Stimulated activated memory B cell treated with anti-CD40 and anti-IgM and Interleukin-4, amounts not matched to agents 10 μg/mL and 1 μg/mL and 100 μg/mL, for 72 hours (primary cell): ENCODE data around the gene CDKN3.
A peak's percentile ranks its signal among the peaks of the same experiment; 100 is the strongest.

Source experiments
- ATAC-seq: fragments of 150-1000 bp; cut with Tn5 transposase; 2 replicates; pipeline ENCODE4 v1.10.0; 2021
- H3K27ac Mint-ChIP-seq: one replicate; pipeline ENCODE4 v1.8.0; 2022; ENCODE audit warnings: mild to moderate bottlenecking, mixed read lengths
- H3K27me3 Mint-ChIP-seq: one replicate; pipeline ENCODE4 v1.8.0; 2022; ENCODE audit warnings: mixed read lengths
- H3K36me3 Mint-ChIP-seq: one replicate; pipeline ENCODE4 v1.8.0; 2022; ENCODE audit warnings: mixed read lengths
- H3K4me1 Mint-ChIP-seq: one replicate; pipeline ENCODE4 v1.8.0; 2022; ENCODE audit warnings: mixed read lengths
- H3K4me3 Mint-ChIP-seq: one replicate; pipeline ENCODE4 v1.8.0; 2022; ENCODE audit warnings: mild to moderate bottlenecking, moderate library complexity, mixed read lengths
- H3K9me3 Mint-ChIP-seq: one replicate; pipeline ENCODE4 v1.8.0; 2022; ENCODE audit warnings: mixed read lengths

The CDKN3 gene, protein sequence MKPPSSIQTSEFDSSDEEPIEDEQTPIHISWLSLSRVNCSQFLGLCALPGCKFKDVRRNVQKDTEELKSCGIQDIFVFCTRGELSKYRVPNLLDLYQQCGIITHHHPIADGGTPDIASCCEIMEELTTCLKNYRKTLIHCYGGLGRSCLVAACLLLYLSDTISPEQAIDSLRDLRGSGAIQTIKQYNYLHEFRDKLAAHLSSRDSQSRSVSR

DNA sequence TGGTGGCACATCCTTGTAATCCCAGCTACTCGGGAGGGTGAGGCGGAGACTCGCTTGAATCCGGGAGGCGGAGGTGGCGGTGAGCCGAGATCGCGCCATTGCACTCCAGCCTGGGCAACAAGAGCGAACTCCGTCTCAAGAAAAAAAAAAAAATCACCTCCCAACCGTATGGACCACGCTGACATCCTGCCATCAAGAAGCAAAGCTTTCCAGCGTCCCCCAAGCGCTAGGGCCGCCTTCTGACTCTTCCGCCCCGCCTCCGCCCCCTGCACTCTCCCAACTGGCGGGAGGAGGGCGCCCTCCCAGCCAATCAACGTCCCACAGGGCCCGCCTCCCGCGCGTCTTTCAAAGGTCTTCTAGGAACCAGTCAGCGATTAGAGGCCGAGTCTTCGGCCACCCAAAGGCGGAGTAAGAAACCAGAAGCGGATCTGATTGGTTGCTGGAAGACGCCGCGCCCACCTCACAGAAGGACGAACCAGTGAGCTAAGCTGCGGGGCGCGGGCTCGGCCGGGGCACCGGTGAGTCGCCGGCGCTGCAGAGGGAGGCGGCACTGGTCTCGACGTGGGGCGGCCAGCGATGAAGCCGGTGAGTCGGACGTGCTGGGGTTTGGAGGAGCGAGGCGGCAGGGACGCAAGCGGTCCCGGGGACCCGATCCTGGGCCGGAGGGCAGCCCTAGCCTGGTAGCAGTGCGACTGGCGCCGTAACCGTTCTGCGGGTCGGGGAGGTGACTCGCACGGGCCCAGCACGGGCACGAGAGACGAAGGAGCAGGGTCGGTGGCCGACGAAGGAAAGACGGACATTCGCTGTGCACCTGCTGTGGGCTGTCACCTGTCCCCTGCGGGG lies at the start of gene CDKN3:
TSS of gene CDKN3 (plus strand) at position 515 of the 843 bp plus-strand sequence. CDS start at position 577, 62 bp downstream.
- peak within 1 kb of the TSS; percentile 4 for H3K27ac Mint-ChIP-seq
- no peaks in the 10 kb centered on the region for H3K36me3 Mint-ChIP-seq
- H3K4me3 Mint-ChIP-seq, result peak within 1 kb of the TSS; percentile 62
- H3K4me1 Mint-ChIP-seq, result peaks cover 14% of the 10 kb centered on the region
- peak; percentile 97 for ATAC-seq
- H3K27me3 Mint-ChIP-seq, result peaks cover 1% of the 10 kb centered on the region
- H3K9me3 Mint-ChIP-seq, result no peaks in the 10 kb centered on the region

DNA sequence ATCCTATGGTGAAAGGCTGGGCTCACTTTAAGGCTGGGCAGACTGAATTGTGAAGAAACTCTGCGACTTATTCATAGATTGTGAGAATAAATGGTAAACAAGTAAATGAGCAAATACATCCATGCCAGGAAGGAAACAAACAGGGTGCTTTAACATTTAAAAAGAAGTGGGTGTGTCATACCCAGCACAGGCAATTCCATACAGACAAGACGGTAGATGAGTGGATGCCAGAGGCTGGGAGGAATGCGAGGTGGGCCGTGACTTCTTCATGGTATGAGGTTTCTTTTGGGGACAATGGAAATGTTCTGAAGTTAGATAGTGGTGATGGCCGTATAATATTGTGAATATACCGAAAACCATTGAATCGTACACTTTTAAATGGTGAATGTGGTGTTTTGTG lies 49.8 kb upstream of the CDKN3 start:
- no peaks in the 10 kb centered on the region for H3K36me3 Mint-ChIP-seq
- H3K27me3 Mint-ChIP-seq, result peaks cover 22% of the 10 kb centered on the region
- no peaks in the 10 kb centered on the region for H3K9me3 Mint-ChIP-seq
- H3K27ac Mint-ChIP-seq, result no peak overlapping the region
- ATAC-seq, result no peak
- peaks cover 6% of the 10 kb centered on the region for H3K4me1 Mint-ChIP-seq
- H3K4me3 Mint-ChIP-seq, result no peak overlapping the region

DNA sequence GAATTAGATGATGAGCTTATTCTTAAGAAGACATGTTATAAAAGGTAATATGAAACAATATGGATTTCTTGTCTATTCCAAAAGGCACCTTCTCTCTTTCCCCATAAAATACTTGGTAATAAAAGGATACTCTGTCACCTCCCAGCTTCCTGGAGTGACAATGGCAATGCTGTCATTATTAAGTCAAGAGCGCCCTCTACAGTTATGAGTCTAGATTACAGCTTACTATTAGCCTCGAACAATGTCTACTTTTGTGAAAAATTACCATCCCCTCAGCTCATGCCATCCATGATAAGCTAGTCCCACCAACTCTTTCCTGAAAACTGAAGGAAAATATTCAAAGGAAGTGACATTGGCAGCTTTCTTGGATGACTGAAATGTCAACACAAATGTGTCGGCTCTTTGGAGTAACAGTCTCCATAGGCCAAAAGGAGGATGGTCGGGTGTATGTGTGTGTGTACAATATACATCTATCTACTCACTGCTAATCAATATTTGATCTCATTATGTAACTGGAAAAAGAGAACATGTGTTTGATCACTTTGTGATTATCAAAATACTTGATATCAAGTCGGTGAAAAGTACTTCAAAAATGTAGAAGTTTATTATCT lies 48.7 kb upstream of the CDKN3 start:
- no peak for ATAC-seq
- Mint-ChIP-seq H3K4me1 (peaks cover 6% of the 10 kb centered on the region), H3K27ac (no peak overlapping the region), H3K27me3 (peaks cover 28% of the 10 kb centered on the region), H3K4me3 (no peak overlapping the region), H3K9me3 (no peaks in the 10 kb centered on the region), H3K36me3 (no peaks in the 10 kb centered on the region)

DNA sequence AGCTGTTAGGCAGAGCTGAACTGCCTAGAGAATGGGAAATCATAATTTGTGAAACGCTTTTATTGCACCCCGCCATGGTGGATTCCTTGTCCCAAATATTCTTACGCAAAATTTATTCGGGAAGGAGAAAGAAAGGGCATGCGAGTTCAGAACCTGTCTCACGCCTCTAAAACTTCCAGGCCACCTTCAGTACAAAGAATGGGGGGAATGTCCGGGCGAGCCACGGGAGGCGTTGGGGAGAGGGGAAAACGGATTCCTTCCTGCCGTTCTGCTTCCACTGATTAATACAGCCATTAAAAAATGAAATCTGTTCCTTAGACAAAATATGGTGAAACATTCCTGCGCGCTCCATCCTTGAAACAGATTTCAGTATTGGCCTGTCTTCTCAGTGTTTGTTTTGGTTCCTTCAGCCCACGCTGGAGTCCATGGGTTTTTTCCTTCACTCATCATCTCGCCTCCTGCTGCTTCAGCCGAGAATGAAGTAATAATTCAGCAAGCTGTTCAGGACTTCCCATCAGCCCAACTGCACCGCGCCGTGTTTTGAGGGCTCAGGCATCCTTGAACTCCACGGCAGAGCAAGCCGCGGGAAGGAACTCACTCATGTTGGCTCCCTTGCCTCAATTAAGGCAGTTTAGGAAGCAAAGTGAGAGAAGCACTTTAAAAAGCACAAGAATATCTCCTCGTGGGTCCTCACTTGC lies 47.7 kb upstream of the CDKN3 start:
- Mint-ChIP-seq H3K27ac (no peak overlapping the region), H3K4me1 (peaks cover 6% of the 10 kb centered on the region), H3K4me3 (no peak overlapping the region), H3K9me3 (peaks cover 5% of the 10 kb centered on the region), H3K36me3 (no peaks in the 10 kb centered on the region), H3K27me3 (peaks cover 38% of the 10 kb centered on the region)
- no peak for ATAC-seq

DNA sequence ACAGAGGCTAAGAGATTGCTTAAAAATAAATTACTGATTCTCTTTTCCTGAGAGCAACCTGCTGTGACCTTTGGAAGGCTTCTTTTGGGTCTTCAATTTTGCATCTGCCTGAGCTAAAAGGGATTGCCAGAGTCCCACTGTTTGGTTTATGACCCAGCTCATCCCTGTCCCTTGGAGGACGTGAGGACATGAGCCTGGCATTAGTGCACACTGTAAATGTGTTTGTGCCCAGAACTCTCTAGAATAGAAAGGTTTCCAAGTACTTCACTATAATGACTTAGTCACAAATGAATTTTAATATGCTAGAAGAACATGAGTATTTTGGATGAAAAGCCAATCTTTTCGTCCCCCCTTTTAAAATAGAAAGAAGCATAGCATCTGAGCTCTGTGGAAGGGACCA lies 47.1 kb upstream of the CDKN3 start:
- Mint-ChIP-seq H3K4me1 (peaks cover 2% of the 10 kb centered on the region), H3K27me3 (peaks cover 44% of the 10 kb centered on the region), H3K4me3 (no peak overlapping the region), H3K27ac (no peak overlapping the region), H3K36me3 (no peaks in the 10 kb centered on the region), H3K9me3 (peaks cover 6% of the 10 kb centered on the region)
- no peak for ATAC-seq

DNA sequence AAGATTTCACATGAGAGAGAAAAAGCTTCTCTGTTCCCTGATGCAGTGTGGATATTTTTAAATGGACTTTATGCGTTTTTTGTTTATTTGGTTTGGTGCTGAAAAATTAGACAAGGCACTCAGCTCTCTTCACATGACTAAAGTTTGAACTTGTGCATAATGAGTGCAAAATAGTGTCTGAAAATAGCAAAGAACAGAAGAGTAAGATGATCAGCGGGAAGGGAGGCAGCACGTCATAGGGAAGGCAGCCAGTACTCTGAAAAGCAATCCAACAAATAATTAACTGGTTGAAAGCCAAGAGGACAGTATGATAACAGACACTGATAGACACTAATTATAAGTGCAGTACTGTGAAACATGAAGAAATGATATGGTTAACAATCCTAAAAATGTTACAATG lies 46.6 kb upstream of the CDKN3 start:
- no peaks in the 10 kb centered on the region for H3K36me3 Mint-ChIP-seq

DNA sequence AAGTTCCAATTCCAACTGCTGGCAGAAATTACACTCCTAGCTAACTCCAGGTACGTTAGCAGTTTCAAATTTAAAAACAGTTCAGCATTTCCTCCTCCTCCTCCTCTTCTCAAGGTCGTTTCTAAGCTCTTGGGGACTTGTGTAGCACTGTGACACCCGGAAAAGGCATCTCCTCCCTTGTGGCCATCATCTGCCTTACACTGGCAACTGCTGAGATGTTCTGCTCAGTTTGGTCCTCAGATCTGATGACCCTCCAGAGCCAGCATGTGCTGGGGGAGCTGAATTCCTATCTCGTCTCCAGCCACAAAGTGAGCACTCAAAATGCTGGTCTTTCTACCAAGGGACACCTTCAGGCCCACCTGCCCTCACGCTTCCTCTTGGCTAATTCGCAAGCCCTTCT lies 43.5 kb upstream of the CDKN3 start:
- ATAC-seq, result no peak
- no peak overlapping the region for H3K27ac Mint-ChIP-seq
- peaks cover 50% of the 10 kb centered on the region for H3K27me3 Mint-ChIP-seq
- H3K9me3 Mint-ChIP-seq, result peaks cover 6% of the 10 kb centered on the region
- no peak overlapping the region for H3K4me3 Mint-ChIP-seq
- H3K36me3 Mint-ChIP-seq, result no peaks in the 10 kb centered on the region
- no peaks in the 10 kb centered on the region for H3K4me1 Mint-ChIP-seq

More for the DNA sequence above, 46.6 kb upstream of the CDKN3 start:
- Mint-ChIP-seq H3K27me3 (peaks cover 49% of the 10 kb centered on the region), H3K27ac (no peak overlapping the region), H3K9me3 (peaks cover 6% of the 10 kb centered on the region), H3K4me1 (no peaks in the 10 kb centered on the region), H3K4me3 (no peak overlapping the region)
- ATAC-seq, result no peak

DNA sequence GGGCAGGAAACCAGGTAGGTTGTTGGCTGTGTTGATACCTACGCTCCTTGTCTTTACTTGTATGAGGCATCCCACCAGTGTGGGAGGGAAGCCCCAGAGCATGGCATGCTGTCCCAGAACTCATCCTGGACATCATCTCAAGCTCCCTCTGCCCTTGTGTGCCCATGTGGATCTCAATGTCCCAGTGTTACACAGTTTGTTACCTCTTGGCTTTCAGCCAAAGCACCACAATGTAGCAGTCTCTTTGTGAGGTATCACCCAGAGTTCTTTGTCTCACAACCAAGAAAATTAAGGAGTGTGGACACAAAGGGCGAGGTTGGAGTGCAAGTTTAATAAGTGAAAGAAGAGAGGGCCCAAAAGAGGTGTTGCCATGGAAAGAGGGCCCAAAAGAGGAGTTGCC lies 43.1 kb upstream of the CDKN3 start:
- H3K27ac Mint-ChIP-seq, result no peak overlapping the region
- H3K27me3 Mint-ChIP-seq, result peaks cover 47% of the 10 kb centered on the region
- H3K4me3 Mint-ChIP-seq, result no peak overlapping the region
- no peak for ATAC-seq
- H3K4me1 Mint-ChIP-seq, result no peaks in the 10 kb centered on the region
- H3K9me3 Mint-ChIP-seq, result peaks cover 6% of the 10 kb centered on the region
- H3K36me3 Mint-ChIP-seq, result no peaks in the 10 kb centered on the region

DNA sequence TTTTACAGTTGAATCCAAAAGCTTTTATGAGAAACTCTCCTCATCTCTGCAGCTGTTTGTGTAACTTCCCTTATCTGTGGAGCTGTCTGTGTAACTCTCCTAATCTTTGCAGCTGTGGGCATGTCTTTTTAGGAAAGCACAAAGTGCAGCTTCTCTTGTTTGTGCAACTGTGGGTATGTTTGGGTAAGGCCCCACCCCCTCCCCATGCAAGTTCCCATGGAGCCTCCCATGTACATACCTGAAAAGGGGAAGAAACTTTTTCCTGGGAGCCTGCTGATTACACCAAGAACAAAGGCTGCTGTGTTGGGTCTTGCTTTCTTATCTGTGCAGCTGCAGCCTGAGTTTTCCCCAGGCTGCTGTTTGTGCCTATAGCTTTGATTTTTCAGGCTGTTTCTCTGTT lies 42.7 kb upstream of the CDKN3 start:
- Mint-ChIP-seq H3K4me3 (no peak overlapping the region), H3K27ac (no peak overlapping the region), H3K4me1 (no peaks in the 10 kb centered on the region), H3K27me3 (peaks cover 47% of the 10 kb centered on the region), H3K9me3 (peaks cover 6% of the 10 kb centered on the region), H3K36me3 (no peaks in the 10 kb centered on the region)
- no peak for ATAC-seq

DNA sequence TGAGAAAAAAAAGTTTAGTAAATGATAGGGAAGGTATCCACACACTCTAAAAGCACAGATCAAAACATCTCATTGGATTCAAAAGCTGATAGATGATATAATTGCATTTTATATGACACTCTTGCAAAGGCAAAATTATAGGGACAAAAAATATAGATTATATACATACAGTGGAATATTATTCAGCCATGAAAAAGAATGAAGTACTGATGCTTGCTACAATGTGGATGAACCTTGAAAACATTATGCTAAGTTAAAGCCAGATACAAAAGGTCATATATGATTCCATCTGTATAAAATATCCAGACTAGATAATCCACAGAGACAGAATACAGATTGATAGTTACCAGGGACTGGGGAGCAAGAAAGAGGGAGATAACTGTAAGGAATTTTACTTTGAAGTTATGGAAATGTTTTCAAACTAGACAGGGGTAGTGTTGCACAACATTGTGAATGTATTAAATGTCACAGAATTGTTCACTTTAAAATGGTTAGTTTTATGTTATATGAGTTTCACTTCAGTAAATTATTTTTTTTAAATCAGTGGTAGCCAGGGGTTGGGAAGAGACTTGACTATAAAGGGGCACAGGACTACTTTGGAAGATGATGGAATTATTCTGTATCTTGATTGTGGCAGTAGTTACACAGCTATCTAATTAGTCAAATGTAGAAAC lies 41.7 kb upstream of the CDKN3 start:
- no peak overlapping the region for H3K4me3 Mint-ChIP-seq
- H3K36me3 Mint-ChIP-seq, result no peaks in the 10 kb centered on the region
- ATAC-seq, result no peak
- H3K4me1 Mint-ChIP-seq, result no peaks in the 10 kb centered on the region
- peaks cover 6% of the 10 kb centered on the region for H3K9me3 Mint-ChIP-seq
- no peak overlapping the region for H3K27ac Mint-ChIP-seq
- H3K27me3 Mint-ChIP-seq, result peaks cover 50% of the 10 kb centered on the region

DNA sequence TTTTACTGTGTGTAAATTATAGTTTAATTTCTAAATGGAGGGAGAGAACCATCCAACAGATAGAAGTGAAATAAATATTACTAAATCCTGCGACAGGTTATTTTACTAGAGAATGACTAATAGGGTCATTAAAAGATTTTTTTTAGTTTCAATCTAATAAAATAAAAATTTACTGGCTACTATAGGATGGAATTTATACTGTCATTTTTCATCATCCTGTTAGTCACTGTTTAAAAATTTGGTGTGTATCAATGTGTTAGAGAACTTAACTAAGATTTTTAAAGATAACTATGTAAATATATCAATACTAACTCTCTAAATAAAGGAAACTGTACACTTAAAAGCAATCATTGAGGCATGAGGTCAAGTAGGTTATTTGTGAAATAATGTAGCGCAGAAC lies 41.1 kb upstream of the CDKN3 start:
- H3K36me3 Mint-ChIP-seq, result no peaks in the 10 kb centered on the region
- no peak overlapping the region for H3K27ac Mint-ChIP-seq
- H3K9me3 Mint-ChIP-seq, result peaks cover 6% of the 10 kb centered on the region
- no peak for ATAC-seq
- peaks cover 49% of the 10 kb centered on the region for H3K27me3 Mint-ChIP-seq
- H3K4me3 Mint-ChIP-seq, result no peak overlapping the region
- H3K4me1 Mint-ChIP-seq, result no peaks in the 10 kb centered on the region

DNA sequence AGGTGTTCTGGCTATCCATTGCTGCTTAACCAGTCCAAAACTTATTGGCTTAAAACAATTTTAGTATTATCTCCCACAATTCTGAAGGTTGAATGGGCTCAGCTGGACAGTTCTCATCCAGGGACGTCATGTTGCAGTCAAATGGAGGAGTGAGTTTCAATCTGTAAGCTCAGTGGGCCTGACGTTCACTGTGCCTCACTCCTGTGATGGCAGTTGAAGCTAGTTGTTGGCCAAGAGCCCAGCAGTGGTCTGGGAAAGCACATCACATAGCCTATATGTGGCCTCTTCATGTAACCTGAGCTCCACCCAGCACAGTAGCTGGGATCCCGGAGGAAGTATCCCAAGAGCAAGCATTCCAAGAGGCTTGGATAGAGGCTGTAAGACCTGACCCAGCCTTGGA lies 40.6 kb upstream of the CDKN3 start:
- Mint-ChIP-seq H3K27me3 (peaks cover 53% of the 10 kb centered on the region), H3K36me3 (no peaks in the 10 kb centered on the region), H3K4me1 (no peaks in the 10 kb centered on the region), H3K9me3 (peaks cover 6% of the 10 kb centered on the region), H3K4me3 (no peak overlapping the region), H3K27ac (no peak overlapping the region)
- ATAC-seq, result no peak

DNA sequence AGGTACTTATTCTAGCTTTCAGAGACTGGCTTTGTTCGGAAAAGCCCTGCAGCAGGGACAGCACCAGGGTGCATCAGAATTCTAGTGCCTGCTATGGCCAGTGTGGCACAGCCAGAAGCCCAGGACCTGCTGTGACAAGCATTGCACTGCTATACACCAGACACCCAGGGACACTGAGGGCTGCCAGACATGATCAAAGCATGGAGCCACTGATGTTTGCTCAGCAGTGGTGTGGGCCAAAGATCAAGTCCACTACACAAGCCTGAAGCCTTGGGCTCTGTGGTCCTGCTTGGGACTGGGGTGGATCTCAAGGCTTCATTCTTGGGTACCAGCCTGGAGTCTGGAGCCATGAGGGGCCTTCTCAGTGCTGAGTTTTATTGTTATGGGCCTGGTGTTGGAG lies 36.1 kb upstream of the CDKN3 start:
- H3K27me3 Mint-ChIP-seq, result peaks cover 38% of the 10 kb centered on the region
- no peaks in the 10 kb centered on the region for H3K36me3 Mint-ChIP-seq
- ATAC-seq, result no peak
- H3K27ac Mint-ChIP-seq, result no peak overlapping the region
- no peak overlapping the region for H3K4me3 Mint-ChIP-seq
- H3K4me1 Mint-ChIP-seq, result peaks cover 4% of the 10 kb centered on the region
- no peaks in the 10 kb centered on the region for H3K9me3 Mint-ChIP-seq

DNA sequence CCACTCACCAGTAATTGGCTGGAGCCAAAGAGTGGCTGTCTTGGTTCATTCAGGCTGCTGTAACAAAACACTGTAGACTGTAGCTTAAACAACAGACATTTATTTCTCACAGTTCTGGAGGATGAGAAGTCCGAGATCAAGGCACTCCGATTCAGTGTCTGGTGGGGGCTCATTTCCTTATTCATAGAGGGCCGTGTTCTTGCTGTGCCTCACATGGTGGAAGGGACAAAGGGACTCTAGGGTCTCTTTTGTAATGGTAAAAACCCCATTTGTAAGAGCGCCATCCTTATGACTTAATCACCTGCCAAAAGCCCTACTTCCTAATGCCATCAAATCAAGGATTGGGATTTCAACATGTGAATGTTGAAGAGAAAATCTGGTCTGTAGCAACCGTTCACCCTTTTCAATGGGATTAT lies 34.7 kb upstream of the CDKN3 start:
- Mint-ChIP-seq H3K4me3 (no peak overlapping the region), H3K27ac (no peak overlapping the region), H3K27me3 (peaks cover 46% of the 10 kb centered on the region), H3K4me1 (peaks cover 4% of the 10 kb centered on the region), H3K9me3 (no peaks in the 10 kb centered on the region), H3K36me3 (no peaks in the 10 kb centered on the region)
- no peak for ATAC-seq
